Kasumi-1 (cell line): ENCODE measurements around the gene OR52K2.
"Not testable (repeated sequence)": the region's sequence is repeated elsewhere in the genome, so short reads cannot be mapped to it uniquely, and the experiment has no call there.

Experiments used
- DNase-seq, 2 experiments: peaks; one replicate each; lab custom pipeline; 2025; lab: John Stamatoyannopoulos, UW

The OR52K2 gene

DNA sequence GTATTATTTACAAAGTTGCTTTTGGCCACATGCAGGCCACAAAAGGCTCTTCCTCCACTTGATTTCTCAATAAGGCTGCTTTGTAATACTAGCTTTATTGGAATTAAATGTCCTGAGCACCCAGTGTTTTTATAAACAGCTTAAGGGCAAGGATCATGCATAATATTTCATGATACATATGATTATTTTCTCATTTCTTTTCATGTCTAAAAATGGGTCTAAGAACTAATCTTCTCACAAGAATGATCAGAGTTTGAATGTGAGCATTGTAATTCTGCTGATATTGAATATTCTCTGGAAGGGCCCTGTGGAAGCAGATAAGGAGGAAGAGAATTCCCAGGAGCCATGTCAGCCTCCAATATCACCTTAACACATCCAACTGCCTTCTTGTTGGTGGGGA, at the start of gene OR52K2:
Gene OR52K2 (plus strand): TSS at position 301 of the 400 bp plus-strand sequence. CDS start 45 bp downstream, at position 346.
- DNase-seq: no peak

DNA sequence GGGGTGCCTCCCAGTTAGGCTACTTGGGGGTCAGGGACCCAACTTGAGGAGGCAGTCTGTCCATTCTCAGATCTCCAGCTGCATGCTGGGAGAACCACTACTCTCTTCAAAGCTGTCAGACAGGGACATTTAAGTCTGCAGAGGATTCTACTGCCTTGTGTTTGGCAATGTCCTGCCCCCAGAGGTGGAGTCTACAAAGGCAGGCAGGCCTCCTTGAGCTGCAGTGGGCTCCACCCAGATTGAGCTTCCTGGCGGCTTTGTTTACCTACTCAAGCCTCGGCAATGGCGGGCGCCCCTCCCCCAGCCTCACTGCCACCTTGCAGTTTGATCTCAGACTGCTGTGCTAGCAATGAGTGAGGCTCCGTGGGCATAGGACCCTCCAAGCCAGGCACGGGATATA, 42.9 kb upstream of the OR52K2 start:
- DNase-seq: not testable (repeated sequence)

DNA sequence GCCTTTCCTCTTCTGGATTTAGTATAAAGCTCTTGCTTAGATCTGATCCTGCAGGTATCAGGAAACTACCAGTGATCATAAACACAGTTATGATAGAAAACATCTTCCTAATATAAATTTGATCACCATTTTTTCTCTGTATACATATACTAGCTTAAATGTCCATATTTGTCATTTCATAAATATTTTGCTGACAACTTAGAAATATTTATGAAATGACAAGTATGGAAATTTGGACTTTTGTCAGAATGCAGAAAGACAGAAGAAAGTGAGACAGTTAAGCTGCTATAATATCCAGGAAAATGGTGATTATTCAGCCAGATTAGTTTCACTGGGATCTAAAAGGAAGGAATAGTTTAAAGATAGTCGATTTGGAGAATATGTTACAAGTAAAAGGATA, 32.8 kb upstream of the OR52K2 start:
- DNase-seq: no peak

DNA sequence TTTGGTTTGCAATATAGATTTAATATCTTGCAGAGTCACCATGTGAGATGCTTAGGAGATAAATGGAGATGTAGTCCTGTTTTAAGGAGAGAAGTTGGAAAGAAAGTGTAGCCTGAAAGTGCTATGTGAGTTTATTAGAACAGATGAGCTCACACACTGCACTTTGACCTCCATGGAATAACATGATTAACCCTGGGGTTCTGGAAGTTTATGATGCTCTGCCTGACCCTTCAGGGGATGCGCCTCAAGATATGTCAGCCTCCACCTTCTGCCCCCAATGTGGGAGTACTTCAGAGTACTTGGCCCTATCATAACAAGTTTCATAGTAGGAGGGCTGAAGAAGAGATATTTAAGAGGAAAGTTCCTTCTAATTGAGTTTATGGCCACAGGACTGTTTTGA, 32.3 kb upstream of the OR52K2 start:
- no peak for DNase-seq

DNA sequence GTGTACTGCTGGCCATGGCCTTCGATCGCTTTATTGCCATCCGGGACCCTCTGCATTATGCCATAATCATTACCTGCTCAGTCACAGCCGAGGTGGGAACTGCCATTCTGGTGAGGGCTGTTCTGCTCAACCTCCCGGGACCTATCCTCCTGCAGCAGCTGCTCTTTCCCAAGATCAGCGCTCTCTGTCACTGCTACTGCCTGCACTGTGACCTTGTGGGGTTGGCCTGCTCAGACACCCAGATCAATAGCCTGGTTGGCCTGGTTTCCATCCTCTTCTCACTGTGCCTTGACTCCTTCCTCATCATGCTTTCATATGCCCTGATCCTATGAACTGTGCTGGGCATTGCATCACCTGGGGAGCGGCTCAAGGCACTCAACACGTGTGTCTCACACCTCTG, 30.7 kb upstream of the OR52K2 start:
- no peak for DNase-seq

DNA sequence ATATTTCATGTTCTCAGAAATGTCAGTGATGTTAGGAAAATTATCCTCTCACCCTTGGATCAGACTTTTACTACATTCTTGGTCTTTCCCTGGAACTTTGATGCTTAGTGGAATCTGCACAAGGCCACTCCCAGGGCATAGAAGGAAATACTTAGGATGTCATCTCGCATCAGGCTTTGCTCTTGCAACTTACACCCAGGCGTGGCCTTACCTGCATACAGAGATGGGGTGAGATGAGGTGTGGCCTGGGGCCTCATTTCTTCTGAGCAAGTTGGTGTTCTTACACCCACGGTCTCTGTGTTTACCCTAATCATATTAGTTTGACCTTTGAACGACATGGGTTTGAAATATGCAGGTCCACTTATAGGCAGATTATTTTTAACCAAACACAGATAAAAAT, 19.0 kb upstream of the OR52K2 start:
- no peak for DNase-seq

DNA sequence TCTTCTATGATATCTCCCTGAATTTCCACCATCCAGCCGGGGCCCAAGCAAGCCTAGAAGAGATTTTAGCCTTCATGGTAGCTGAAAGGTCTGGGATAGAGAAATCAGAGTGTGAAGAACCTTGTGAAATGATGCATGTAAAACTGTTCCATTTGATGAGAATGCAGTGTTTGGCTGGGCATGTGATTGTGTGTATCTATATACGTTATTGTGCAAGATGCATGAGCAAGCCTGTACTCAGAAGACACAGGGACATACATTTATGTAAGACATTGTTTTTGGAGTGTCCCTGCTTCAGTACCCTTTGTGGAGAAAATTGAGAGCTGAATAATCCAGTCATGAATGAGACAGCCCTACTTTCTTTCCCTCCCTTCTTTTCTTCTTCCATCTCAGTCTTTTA, 15.2 kb upstream of the OR52K2 start:
- no peak for DNase-seq

DNA sequence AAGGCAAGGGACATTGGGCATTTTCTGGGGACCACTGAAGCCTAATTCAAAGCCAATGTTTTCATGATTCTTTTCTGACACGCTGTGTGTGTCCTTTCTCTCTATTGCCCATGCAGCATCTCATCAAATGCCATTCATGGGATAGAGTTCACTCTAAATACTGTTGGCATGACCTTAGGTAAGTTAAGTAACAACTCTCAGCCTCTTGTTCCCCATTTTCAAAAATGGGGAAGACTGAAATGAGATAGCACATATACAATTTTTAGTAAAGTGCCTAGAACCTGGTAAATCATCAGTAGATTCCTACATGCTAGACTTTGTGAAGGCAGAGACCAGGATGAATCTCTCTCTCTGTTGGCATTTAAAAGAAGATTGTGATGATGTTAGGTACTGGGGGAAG, 12.7 kb upstream of the OR52K2 start:
- DNase-seq: no peak

DNA sequence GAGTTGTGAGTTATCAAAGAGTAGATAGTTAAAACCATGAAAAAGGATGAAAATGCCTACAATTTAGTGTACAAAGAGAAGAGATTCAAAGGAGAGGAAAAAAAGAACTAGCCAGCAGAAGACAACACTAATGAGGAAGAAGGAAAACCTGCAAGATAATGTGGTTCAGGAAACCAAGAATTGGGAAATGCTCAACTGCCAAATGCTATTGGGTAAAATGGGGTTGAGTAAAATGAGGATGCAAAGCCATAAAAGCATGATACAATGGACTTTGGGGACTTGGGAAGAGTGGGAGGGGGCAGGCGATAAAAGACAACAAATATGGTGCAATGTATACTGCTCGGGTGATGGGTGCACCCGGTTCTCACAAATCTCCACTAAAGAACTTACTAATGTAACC, 7.6 kb upstream of the OR52K2 start:
- DNase-seq: peak; percentile 79 to 80

DNA sequence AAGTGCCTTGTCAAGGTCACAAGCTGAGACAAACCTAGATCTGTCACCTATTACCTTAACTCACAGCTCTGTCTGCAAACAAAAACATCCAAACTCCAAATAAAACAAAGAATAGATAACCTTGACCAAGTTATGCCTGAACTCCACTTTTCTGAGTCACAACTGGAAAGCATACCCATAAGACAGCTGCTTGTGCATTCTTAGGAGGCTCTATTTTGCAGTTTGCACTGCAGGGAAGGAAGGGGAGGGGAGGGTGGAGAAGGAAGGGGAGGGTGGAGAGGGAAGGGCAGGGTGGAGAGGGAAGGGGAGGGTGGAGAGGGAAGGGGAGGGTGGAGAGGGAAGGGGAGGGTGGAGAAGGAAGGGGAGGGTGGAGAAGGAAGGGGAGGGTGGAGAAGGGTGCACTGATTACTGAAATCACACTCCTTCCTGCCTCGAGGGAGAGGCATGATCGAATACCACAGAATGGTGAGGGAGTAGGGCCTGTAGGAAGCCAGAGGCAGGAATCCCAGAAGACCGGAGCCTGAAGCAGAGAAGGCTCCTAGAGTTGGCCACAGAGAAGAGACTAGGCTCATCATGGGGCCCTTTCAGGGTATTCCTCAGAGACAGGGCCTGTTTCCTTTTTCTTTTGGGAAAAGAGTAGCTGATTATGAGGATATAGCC, 5.7 kb upstream of the OR52K2 start:
- no peak for DNase-seq

DNA sequence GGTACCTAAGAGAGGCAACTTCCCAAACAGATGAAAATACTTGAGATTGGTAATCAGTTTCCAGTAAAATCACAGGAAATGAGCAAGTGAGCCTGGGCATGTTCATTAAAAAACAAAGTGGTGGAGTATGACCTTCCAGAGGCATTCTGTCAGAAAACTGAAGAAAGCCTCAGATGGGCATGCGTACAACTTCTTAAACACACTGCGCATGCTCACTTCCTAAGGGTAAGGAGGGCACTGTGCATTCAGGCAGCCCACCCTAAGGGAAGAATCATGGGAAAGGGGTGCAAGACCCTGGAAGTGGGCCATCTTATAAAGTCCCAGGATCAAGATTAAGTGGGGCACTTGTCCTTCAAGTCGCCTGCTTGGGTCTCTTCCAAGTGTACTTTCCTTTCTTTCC, 4.0 kb downstream of the OR52K2 start:
- DNase-seq: no peak

DNA sequence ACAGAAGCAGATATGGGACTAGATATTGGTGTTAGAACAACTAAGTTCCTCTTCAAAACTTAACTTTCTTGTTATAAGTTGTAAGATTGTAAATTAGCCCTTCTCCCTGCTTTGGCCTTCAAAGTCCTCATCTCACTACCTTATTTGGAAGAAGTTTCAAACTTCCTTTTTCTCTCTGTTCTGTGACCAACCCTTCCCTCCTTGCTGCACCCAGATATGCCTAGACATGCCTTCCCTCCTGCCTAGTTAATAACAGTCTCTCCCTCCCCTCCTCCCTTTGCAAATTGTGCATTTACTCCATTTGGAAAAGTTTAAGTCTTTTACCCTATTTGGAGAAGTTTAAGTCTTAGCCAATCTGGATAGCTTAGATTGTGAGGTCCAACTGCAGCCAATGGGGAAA, 4.9 kb downstream of the OR52K2 start:
- DNase-seq: peak; percentile 57 to 63

DNA sequence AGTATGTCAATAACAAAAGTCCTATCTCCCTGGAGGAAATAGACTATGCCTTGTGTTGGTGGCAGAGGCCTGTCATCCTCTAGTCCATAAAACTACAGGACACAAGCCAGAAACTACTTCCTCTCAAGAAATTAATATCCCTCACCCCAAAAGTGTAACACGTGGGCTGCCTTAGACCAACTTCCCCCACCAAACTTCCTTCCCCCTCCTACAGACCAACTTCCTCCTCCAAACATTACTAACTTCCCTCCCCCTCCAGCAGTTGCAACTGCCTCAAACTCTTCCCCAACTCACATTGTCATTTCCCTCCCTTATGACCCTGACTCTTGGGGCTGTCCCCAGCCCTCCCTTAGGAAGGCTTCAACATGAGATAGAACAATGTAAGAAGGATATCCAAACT, 6.3 kb downstream of the OR52K2 start:
- DNase-seq: peak; percentile 96 to 98

DNA sequence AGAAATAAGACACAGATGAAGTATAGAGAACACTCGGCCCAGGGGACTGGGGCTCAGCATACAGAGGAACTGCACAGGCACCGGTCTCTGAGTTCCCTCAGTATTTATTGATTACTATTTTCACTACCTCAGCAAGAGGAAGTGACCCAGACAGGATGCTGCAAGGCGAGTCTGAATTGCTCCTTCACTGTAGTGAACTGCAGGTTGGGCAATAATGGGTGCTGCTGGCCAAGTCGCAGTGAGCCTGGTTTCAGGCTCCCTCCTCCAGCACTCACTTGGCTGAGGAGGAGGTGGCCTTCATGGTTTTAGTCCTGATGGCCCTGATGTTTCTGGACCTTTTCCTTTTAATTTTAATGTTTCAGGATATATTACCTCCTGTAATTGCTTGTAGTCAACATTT, 10.4 kb downstream of the OR52K2 start:
- DNase-seq: peak; percentile 48 to 63

DNA sequence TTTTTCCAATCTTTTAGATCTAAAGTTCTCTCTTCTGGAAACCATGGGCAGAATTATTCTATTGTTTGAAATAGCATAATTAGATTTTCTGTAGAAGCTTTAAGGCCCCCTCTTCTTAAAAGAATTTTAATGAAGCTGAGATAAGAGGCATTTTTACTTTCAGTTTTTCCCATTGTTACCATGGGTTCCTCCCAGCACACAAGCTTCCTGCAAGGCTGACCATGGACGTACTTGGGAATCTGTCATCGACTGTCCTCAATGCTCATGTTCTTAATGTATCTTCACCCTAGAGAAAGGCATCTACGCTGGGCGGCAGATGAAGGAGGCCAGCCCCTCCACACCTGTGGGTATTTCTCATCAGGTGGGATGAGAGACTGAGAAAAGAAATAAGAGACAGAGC, 11.1 kb downstream of the OR52K2 start:
- DNase-seq: no peak

DNA sequence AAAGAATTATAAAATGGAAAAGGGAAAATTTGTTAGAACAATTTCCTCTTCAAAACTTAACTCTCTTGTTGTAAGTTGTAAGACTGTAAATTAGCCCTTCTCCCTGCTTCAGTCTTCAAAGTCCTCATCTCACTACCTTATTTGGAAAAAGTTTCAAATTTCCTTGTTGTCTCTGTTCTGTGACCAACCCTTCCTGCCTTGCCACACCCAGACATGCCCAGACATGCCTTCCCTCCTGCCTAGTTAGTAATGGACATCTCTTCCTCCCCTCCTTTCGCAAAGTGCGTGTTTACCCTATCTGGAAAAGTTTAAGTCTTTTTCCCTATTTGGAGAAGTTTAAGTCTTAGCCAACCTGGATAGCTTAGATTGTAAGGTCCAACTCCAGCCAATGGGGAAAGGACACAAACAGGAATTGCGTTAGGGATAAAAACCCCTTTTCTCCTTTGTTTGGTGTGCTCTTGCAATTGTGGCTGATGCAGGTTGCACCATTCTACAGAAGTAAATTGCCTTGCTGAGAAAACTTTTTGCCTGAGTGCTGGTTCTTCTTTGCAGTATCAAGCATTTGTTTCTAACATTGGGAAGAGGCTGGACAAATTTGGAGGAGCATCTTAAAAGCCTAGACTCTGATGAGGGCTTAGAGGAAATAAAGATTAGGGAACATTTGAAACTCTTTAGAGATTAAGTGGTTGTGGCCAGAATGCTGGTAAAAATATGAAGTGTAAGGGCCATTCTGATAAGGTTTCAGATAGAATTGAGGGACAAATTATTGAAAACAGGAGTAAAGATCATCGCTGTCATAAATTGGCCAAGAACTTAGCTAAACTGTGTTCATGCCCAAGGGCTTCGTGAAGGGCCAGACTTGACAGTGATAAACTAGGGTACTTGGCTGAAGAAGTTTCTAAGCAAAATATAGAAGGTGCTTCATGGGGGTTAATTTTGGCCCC, 15.4 kb downstream of the OR52K2 start:
- DNase-seq: peak in 1 of 2 experiments; percentile 27

DNA sequence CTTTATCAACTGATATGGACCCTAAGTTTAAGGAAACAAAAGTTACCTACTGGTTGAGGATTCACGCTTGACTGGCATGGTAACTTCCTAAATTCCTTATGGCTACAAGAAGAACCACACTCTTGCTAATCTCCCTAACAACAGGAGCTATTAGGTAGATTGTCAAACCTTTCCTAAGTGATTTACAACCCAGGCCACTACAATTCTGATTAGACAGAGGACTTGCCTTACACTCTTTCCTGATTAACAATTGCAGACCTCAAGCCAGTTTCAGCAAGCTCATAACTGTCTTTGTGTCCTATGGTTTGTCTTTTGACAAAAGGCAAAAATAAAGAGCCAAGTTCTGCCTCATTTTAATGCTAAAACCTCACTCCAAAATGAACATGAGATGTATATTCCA, 16.3 kb downstream of the OR52K2 start:
- DNase-seq: no peak

DNA sequence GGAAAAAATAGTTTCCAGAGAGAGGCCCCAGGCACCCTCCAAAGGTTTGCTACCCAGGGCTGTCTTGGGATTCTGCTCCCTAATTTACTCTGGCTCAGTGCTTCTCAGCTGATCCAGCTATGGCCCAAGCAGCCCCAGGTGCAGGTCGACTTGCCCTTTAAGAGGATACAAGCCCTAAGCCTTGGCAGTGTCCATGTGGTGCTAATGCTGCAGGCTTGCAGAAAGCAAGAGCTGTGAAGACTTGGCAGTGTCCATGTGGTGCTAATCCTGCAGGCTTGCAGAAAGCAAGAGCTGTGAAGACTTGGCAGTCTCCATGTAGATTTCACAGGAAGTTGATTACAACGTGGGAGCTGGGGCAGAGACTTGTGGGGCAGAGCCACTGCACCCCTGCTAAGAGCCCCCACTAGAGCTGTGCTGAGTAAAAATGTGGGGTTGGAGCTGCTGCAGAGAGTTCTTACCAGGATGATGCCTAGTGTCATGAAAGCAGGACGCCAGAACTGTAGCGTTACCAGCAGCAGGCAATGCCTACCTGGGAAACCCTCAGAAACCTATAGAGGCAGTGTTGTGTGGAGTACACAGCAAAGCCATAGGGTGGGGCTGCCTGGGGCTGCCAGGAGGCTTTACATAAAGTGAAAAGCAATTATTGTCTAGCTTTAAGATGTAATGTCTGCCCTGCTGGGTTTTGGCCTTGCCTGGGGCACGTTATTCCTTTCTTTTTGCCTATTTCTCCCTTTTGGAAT, 17.2 kb downstream of the OR52K2 start:
- no peak for DNase-seq

DNA sequence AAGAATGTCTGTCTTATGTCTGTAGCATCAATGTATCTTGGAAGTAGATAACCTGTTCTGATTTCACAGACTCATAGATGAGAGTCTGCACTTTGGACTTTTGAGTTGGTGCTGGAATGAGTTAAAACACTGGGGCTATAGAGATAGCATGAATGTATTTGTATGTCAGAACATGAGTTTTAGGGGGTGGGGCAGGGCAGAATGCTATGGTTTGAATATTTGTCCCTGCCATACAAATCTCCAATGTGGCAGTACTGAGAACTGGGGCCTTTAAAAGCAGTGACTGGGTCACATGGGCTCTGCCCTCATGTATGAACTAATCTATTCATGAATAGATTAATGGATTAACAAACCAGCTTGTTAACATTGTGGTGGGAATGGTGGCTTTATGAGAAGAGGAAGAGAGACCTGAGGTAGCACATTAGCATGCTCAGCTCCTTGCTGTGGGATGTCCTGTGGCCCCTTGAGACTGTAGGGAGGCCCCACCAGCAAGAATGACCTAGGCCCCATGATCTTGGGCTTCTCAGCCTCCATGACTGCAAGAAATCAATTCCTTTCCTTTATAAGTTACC, 17.9 kb downstream of the OR52K2 start:
- DNase-seq: no peak

DNA sequence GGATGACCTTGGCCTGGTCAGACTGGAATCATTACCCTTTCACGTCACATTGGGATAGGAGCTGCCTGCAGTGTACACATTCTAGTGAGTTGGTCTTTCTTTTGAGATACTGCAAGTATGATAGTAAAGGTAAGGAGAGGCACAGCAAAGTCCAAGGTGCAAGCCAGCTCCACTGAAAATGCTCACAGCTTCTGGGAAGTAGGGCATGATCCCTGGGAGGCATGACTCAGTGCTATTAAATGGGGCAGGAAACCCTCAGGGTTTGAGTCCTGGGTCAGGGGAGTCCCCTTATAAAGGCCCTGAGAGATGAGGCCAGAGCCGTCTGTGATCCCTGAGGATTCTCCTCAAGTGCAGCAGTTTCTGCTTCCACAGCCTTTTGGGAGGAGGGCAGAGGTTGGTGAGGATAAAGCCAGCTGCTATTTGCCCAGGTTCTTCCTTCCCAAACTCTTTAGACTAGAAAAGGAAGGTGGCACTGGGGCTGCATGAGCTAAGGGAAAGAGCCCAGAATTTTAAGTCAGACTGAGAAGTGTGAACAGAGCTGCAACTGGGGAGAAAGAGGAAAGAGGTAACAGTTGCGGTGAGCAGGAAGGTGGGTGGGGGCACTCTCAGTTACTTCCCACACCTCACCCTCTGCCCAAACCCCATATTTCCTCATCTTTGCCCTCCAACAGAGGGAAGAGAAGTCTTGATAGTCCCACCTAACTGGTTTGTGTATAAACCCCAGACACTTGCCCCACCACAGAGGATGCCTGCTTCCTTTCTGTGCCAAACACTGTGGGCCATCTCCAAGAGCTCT, 18.9 kb downstream of the OR52K2 start:
- peak; percentile 41 to 63 for DNase-seq

DNA sequence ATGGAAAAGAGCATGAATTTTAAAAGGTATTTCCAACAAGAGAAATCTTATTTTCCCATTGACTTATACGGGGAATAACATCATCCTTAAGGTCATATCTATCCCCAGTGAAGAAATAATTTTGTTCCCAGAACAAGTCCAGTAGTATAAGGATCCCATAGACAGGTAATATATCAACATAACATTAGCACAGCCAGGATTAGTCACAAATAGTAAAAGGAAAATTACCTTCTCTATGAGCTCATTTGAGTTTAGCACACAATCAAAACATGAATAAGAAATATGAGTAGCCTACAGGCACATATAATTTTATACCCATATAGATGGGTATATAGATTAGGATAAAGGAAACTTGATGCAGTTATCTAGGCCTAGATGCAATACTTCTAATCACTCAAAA, 30.5 kb downstream of the OR52K2 start:
- no peak for DNase-seq
